GM23248 (cell line): ENCODE data around the gene CTRL.

Experiments
- EZH2 ChIP-seq: fragments of 200-600 bp; sonication (generic); IDR thresholded peaks from 2 replicates; pipeline ENCODE4 v1.6.1; 2018; ENCODE audit warnings: antibody characterized with exemption, mild to moderate bottlenecking; ENCODE audit not compliant: insufficient read depth, poor library complexity, severe bottlenecking
- EZH2phosphoT487 ChIP-seq: fragments of 200-600 bp; sonication (generic); IDR thresholded peaks from 2 replicates; pipeline ENCODE4 v1.6.1; 2018; ENCODE audit warnings: antibody characterized with exemption, moderate library complexity, mild to moderate bottlenecking, low read depth; ENCODE audit not compliant: insufficient read depth

- TF ChIP-seq EZH2 (no peak), EZH2phosphoT487 (no peak)
Measured at GRCh38 chr16:67936880-67937605, 5.4 kb upstream of the CTRL start.
